Liver (tissue), 3 donors: ENCODE results near the gene FOXM1.

Source experiments
- CTCF ChIP-seq: fragments of 150-350 bp; IDR thresholded peaks from 2 replicates; pipeline ENCODE4 v1.5.1; 2017; ENCODE audit warnings: improper control_type of control experiment, low read depth, low read length; ENCODE audit not compliant: missing input control
- EGR1 ChIP-seq, 2 donors: IDR thresholded peaks; 2 replicates each; pipeline ENCODE4 v1.6.1; 2016 to 2018; ENCODE audit warnings: antibody characterized with exemption in 2 of 2, low read depth in 2 of 2
- FOXA1 ChIP-seq: IDR thresholded peaks from 2 replicates; pipeline ENCODE4 v1.6.1; 2016; ENCODE audit warnings: antibody characterized with exemption
- RAD21 ChIP-seq, 2 donors: IDR thresholded peaks; 2 replicates each; pipeline ENCODE4 v1.6.1; 2016; ENCODE audit warnings: antibody characterized with exemption in 2 of 2, mild to moderate bottlenecking in 2 of 2
- SP1 ChIP-seq: IDR thresholded peaks from 2 replicates; pipeline ENCODE4 v1.6.1; 2018; ENCODE audit warnings: antibody characterized with exemption, mild to moderate bottlenecking
- YY1 ChIP-seq: IDR thresholded peaks from 2 replicates; pipeline ENCODE4 v1.6.1; 2016; ENCODE audit warnings: antibody characterized with exemption, mild to moderate bottlenecking
- TF ChIP-seq, protein P1 (sequence below): IDR thresholded peaks from 2 replicates; pipeline ENCODE4 v1.6.1; 2016; ENCODE audit warnings: antibody characterized with exemption
- TF ChIP-seq, protein P2 (sequence below): IDR thresholded peaks from 2 replicates; pipeline ENCODE4 v1.6.1; 2016; ENCODE audit warnings: antibody characterized with exemption, mild to moderate bottlenecking
- donor health status: healthy.
- donor health status: healthy.

- TF ChIP-seq CTCF (no peak), YY1 (no peak), SP1 (no peak), RAD21 (IDR thresholded peaks at IDR 0.05) (no peak), FOXA1 (no peak), EGR1 (IDR thresholded peaks at IDR 0.05; ENCODE audit: low read depth in 2 of 2) (no peak)
- TF ChIP-seq, protein P1, sequence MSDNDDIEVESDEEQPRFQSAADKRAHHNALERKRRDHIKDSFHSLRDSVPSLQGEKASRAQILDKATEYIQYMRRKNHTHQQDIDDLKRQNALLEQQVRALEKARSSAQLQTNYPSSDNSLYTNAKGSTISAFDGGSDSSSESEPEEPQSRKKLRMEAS = no peak
- TF ChIP-seq, protein P2, sequence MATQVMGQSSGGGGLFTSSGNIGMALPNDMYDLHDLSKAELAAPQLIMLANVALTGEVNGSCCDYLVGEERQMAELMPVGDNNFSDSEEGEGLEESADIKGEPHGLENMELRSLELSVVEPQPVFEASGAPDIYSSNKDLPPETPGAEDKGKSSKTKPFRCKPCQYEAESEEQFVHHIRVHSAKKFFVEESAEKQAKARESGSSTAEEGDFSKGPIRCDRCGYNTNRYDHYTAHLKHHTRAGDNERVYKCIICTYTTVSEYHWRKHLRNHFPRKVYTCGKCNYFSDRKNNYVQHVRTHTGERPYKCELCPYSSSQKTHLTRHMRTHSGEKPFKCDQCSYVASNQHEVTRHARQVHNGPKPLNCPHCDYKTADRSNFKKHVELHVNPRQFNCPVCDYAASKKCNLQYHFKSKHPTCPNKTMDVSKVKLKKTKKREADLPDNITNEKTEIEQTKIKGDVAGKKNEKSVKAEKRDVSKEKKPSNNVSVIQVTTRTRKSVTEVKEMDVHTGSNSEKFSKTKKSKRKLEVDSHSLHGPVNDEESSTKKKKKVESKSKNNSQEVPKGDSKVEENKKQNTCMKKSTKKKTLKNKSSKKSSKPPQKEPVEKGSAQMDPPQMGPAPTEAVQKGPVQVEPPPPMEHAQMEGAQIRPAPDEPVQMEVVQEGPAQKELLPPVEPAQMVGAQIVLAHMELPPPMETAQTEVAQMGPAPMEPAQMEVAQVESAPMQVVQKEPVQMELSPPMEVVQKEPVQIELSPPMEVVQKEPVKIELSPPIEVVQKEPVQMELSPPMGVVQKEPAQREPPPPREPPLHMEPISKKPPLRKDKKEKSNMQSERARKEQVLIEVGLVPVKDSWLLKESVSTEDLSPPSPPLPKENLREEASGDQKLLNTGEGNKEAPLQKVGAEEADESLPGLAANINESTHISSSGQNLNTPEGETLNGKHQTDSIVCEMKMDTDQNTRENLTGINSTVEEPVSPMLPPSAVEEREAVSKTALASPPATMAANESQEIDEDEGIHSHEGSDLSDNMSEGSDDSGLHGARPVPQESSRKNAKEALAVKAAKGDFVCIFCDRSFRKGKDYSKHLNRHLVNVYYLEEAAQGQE = no peak
Measured at GRCh38 chr12:2811801-2812200, 65.2 kb downstream of the FOXM1 start.
